ENCODE measurements around the gene KRTDAP.
A peak's percentile ranks its signal among the peaks of the same experiment; 100 is the strongest.
"Not testable (repeated sequence)": the region's sequence is repeated elsewhere in the genome, so short reads cannot be mapped to it uniquely, and the experiment has no call there.

Gene KRTDAP

DNA sequence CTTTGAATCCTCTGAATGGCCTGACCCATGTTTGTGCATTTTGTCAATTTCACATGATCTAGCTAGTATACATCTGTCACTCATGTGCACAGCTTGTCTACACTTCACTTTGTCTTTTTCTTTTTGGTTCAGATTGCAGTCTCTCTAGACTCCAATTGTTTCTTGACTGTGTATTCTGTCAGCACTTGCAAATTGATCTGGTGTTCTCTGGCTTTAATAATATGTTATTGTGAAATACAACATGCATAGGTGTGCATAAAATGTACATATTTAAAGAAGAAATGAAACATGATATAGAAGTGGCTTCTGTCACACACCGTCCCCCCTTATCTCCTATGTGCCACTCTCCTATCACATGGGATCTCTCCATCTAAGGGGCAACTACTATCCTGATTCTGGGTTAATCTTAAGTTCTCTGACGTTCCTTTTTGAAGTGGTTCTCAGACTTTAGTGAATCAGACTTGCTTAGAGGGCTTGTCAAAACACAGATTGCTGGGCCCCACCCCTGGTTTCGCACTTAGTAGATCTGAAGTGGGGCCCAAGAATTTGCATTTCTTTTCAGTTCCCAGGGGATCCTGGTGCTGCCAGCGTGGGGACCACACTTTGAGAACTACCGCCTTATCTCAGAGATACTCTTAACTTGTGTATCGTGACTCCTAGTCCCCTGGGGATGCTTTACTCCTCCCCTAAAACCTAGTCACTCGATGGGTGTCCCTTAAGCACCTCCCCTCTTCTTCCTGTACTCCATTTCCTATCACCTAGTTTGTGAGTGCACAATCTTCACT, 5.8 kb downstream of the KRTDAP start:
- DNase-seq: no peak

DNA sequence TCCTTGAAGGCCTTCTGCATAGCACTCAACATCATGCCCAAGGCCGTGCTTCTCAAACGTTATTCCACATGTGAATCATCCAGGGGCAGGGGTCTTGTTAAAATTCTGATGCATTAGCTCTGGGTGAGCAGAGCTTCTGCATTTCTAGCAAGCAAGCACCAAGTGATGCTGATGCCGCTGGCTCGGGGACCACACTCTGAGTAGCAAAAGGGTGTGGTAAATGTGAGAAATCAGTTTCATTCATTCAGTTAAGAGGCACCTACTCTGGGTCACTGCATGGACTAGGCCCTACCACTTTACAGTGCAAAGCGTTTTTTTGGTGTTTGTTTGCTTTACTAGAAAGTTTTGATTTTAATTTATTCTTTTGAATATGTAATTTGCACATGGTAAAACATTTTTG, 7.2 kb downstream of the KRTDAP start:
- no peak for DNase-seq

DNA sequence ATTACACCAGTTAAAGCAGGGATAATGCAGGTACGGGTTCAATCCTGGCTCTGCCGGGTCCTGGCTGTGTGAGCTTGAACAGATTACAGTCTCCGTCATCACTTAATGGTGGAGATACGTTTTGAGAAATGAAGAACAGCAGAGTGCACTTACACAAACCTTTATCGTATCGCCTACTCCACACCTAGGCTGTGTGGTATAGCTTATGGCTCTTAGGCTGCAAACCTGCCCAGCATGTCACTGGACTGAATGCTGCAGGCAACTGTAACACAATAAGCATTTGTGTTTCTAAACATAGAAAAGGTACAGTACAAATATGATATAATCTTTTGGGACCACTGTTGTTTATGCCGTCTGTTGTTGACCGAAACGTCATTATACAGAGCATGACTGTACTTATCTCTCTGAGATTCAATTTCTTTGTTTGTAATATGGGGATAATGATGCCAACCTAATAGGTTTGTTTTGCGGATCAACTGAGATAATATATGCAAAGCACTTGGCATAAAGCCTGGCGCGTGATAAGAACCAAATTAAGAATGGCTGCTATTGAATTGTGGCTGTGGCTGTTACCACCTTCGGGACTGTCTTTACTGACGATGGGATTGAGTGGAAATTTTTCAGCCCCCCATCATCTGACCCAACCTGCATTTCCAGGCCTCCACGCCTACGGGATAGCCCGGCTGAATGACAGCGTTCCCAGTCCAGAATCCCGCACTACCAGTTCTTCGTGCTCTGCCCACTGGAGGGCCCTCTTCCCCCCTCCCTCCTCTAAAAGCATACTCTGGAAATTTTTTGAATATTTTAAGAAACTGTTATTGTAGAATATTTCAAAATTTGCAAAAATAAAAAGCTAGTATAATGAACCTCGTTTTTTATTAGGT, 11.2 kb downstream of the KRTDAP start:
- no peak for DNase-seq

DNA sequence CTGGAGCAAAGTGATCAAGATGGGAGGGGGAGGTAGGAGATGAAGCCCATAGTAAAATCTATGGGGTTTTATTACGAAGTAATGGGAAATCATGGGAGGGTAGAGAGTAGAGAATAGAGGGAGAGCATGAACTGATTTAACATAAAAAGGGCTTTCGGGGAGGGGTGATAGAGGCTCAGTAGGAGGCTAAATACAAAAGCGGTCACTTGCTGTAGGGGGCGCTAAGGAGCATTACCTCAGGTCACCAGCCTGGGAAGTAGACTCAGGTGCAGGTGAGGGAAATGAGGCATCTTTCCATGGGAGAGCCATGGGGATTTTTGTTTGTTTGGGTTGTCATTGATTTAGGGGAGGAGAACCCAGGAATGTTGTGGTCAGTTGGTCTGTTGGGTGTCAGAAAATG, 14.1 kb downstream of the KRTDAP start:
- DNase-seq: no peak

DNA sequence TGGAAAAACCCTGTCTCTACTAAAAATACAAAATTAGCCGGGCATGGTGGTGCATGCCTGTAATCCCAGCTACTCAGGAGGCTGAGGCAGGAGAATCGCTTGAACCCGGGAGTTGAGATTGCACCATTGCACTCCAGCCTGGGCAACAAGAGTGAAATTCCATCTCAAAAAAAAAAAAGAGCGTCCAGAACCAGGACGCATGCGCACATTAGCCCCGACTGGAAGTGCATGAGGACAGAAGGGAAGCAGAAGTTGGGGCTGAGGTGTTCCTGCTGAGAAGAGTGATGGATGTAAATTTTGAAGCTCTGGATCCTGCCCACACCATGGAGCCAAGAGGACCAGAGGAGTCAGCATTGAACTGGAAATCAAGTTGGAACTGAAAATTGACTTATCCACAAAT, 15.7 kb downstream of the KRTDAP start:
- not testable (repeated sequence) for DNase-seq

DNA sequence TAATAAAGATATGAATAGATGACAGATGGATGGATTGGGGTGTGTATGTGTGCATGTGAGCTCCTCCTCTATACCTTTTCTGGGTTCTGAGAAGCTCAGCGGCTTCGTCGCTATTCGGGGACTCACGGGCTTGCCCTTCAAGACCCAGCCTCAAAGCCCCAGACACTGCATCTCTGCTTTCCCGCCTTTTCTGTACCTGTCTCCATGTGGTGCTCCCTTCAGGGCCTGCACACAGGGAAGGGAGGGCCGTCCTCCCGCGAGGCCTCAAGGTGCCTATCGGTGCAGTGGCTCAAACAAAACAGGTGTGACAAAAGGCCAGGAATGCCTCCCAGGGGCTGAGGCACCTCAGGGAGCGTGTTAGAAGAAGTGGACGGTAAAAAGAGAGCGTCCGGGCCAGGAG, 16.2 kb downstream of the KRTDAP start:
- no peak for DNase-seq

DNA sequence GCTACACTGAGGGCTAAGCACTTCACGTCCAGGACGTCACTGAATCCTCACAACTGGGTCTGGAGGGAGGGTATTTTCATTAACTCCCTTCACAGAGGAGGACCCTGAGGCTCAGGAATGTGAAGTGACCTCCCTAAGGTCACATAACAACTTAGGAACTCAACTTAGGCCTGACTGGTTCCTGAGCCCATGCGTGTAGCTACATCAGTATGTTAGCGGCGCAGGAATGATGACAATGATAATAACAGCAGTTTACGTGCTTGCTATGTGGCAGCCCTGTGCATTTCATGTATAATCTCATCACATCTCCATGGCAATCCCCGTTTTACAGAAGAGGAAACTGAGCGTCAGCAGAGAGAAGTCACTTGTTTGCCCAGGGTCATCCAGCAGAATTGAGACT, 18.3 kb downstream of the KRTDAP start:
- DNase-seq: no peak

DNA sequence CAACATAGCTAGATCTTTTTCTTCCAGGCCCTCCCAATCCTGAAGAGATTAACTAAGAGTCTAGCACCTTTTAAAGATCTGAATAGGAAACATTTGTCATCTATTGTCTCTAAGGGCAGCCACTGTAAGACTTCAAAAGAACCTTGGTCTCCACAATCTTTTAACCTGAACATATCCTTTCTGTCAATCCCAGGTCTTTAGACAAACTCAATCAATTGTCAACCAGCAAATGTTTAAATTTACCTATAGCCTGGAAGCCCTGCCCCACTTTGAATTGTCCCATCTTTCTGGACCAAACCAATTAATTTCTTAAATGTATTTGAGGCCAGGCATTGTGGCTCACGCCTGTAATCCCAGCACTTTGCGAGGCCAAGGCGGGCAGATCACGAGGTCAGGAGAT, 19.2 kb downstream of the KRTDAP start:
- not testable (repeated sequence) for DNase-seq

DNA sequence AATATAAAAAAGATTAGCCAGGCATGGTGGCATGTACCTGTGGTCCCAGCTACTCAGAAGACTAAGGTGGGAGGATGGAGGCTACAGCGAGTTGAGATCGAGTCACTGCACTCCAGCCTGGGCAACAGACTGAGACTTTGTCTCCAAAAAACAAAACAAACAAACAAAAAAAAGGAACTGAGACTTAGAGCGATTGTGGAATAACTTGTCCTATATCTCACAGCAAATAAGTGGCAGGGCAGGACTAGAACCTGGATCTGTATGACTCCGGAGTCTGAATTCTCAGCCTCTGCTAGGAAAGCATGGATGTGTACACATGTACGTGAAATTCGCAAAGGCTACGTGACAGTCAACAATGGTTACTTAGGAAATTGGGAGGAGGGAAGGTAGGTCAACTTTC, 20.1 kb downstream of the KRTDAP start:
- no peak for DNase-seq

DNA sequence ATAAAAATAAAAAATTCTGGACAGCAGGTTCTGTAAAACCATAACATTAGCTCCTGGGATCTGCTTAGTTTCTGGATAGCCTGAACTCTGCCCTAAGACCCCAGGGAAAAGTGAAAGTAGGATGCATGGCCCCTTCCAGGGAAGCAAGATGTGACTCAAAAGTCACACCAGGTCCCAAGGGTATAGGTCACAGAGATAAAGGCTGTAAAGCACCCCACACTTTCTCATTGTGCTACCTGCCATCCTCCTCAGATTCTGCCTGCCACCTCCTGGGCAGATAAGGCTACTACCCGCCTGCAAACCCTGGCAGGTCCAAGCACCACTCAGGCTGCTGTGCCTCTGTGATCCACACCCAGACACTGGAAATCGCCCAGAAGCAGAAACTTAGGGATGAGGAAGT, 21.6 kb downstream of the KRTDAP start:
- peak in 1 of 14 donors; percentile 22 for DNase-seq

DNA sequence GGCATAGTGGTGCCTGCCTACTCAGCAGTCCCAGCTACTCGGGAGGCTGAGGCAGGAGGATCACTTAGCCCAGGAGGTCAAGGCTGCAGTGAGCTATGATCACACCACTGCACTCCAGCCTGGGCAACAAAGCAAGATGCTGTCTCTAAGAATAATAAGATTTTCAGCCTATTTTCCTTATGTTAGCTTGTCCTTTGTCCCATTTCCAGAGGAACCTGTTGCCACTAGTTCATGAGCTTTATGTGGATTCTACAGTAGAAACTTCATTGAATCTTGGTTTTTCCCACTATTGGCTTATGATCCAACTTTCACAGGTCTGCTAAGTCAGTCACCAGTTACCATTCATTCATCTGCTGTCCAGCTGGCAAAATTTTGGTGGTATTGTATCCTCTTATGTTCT, 24.0 kb downstream of the KRTDAP start:
- DNase-seq: no peak

DNA sequence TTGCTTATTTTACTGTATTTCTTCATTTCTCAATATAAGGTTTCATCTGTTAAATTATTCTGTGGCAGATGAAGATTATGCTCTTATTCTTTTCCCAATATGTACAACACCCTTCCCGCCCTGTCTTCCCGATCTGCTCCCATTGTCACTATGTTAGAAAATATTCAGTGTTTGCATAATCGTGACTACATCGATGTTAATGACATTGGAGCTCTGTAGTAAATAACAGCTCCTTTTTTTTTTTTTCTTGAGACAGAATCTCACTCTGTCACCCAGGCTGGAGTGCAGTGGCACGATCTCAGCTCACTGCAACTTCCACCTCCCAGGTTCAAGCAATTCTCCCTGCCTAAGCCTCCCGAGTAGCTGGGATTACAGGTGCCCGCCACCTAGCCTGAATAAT, 27.3 kb downstream of the KRTDAP start:
- not testable (repeated sequence) for DNase-seq

DNA sequence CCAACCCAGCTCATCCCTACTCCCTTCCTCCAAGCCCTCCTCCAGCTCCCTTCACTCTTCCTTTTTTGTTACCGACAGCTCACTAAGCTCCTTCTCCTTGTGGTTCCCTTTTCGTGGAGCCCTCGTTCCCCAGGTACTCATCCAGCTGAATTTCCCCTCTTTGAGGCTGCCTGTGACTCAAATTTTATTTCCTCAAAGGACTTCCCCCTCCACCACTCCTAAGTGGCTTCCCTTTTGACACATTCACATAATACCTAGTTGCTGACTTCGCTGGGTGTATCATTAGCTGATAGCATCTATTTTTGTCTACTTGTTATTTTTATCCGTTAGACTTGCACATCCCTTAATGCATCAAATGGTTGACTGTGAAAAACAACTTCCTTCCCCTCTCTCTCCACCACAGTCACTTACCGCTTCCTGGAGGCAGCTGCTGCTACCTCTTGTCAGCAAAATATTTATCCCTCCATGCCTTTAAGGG, 27.7 kb downstream of the KRTDAP start:
- peak in 2 of 14 donors; percentile 28 to 63 for DNase-seq

DNA sequence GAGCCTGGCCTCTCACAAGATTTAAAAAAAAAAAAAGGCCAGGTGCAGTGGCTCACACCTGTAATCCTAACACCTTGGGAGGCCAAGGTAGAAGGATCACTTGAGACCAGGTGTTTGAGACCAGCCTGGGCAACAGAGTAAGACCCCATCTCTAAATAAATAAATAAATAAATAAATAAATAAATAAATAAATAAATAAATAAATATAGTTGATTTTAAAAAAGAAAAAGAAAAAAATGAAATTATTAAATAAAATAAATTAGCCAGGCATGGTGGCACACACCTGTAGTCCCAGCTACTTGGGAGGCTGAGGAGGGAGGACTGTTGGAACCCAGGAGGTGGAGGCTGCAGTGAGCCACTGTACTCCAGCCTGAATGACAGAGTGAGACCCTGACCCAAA, 28.5 kb downstream of the KRTDAP start:
- DNase-seq: not testable (repeated sequence)

DNA sequence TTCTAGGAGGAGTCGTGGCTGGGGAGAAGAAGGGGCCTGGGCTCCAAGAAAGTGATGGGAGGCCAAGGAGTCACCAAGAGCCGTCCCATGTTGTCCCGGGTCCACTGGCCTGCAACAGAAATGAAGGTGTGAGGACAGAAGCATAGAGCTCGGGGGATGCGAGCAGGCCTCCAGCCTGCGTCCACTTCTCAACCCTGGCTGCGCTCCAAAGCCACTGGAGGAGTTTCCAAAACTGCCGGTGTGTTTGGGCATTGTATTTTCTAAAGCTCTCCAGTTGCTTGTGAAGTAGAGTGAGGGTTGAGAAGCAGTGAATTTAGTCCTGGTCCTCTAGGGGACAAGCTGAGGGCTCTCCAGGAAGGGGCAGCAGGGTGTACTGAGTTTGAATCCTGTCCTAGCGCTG, 29.2 kb downstream of the KRTDAP start:
- DNase-seq: no peak

DNA sequence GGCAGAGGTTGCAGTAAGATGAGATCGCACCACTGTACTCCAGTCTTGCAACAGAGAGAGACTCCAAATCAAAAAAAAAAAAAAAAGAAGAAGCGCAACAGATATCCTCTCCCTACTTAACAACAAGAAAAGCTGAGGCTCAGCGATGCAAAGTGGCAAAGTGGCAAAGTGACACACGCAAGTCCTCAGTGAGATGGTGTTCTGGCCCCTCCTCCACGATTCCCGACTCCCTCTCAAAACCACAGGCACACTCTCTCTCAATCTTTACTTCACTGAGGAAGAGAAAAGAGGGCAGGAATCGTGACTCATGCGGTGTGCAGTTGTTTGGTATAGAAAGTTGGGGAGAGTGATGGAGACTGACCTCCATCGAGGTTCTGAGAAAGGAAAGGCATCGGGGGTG, 29.7 kb downstream of the KRTDAP start:
- DNase-seq: no peak

DNA sequence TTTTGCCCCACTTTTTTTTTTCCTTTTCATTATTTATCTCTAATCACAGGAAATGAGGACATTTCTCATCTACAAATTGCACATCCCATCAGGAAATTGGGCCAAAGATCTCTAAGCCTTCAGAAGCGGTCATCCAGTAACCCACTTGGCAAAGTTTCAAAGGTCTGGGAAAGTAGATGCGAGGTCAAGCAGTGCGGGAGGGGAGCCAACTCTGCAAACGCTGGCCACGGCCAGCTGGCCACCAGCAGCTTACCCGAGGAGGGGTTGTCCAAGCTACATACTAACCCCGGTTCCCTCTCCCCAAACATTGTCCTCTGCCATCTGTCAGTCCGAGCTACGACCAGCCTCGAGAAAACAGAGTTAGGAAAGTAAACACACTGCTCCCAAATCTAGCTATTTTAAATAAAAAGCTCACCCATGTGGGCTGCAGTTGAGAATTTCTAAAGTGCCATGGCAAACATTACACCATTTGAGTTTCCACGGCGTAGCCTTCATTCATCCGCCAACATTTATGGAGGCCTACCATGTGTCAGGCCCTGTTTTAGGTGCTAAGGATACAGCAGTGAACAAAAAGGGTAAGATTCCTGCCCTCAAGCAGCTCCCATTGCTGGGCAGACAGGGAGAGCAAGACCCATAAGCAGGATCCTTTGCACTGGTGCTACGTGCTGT, 30.7 kb downstream of the KRTDAP start:
- no peak for DNase-seq

DNA sequence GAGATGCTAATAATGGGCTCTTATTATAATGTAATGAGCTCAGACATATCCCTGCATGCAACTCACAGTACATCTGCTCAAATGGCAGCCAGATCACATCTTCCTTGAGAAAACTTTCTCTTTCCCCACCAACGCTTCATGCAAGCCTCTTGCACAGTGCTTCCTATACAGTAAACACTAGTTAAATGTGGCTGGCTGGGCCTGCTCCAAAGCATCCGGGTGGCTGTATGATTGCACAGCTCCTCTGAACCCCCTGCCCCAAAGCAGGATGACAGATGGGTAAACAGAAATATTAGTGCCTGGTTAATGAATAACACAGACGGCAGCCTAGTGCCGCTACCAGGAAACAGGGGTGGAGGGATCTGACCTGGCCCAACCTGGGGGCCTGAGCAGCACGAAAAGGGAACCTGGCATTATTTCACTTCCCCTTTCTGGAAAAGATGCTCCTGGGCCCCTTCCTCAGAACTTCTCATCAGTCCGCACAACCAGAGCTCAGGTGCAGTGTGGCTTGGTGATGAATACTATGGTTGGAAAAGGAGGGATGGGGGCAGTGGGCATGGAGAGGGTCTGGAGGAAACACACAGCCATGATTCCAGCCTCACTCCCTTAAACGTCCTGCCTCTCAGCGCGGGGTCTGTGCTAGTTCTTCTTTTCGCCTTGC, 31.4 kb downstream of the KRTDAP start:
- peak in 2 of 14 donors; percentile 13 to 21 for DNase-seq

DNA sequence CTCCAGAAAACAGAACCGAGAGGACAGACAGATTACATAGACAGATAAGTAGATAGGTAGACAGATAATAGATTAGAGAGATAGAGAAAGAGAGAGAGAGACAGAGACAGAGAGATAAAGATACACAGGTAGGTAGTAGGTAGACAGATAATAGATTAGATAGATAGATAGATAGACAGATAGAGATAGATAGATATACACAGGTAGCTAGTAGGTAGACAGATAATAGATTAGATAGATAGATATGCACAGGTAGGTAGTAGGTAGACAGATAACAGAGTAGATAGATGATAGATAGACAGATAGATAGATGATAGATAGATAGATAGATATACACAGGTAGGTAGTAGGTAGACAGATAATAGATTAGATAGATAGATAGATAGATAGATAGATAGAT, 32.1 kb downstream of the KRTDAP start:
- DNase-seq: no peak

DNA sequence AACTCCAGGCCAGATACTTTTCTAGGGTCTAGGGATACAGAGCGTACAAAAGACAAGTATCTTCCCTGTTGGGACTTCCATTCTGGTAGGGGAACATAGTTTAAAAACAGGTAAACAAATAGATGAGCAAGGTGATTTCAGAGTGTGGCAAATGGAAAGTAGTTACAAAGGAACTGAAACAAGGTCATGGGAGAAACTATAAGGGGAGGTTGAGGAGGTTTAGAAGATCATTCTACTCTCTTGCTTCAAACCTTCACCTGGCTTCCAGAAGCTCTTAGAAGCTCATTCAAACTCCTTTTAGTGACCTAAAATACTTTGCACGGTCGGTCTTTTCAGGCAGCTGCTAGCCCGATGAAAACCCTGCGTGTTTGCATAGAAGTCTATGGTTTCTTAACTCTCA, 33.1 kb downstream of the KRTDAP start:
- no peak for DNase-seq

DNA sequence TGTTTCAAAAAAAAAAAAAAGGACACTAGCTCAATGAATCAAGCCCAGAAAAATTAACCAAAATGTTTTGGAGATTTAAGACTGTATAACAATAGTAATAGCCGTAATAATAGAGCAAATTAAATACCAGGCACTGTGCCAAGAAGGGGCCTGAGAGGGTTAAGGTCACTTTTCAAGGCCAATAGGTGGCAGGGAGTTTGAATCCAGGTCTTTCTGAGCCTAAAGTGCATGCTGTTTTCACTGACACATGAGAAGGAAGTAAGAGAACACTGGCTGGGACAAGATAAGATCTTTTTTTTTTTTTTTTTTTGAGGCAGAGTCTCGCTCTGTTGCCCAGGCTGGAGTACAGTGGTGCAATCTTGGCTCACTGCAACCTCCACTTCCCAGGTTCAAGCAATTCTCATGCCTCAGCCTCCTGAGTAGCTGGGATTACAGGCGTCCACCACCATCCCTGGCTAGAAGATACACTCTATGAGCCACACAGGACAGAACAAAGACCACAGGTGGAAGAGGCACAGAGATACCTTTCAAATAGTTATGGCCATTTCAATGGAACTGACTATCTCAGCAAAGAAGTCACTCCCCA, 34.6 kb downstream of the KRTDAP start:
- no peak for DNase-seq

DNA sequence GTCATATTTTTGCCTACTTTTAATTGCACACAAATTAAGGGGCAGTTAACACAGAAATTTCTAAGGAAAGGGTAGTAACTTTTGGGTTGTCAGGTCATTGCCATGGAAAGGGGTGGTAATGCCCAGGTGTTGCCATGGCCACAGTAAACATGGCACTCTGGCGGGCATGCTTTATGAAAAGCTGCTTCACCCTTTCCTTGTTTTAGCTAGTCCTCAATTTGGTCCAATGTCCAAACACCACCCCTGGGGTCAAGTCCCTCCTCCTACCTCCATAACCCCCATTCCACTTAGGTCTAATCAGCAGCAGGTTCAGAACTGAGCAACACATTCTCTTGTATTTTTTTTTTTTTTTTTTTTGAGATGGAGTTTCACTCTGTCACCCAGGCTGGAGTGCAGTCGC, 35.6 kb downstream of the KRTDAP start:
- DNase-seq: no peak

Data from C1 segment of cervical spinal cord (tissue), 14 donors.